ENCODE measurements around the gene LZTS2. TPM values are rescaled to one million over a fixed set of nuclear protein-coding genes. Genes with fewer than 3 reads are reported as not detected.

Gene LZTS2
- polyA plus RNA-seq, 6 donors from 2014 or later, result 2.2 to 21.5 (median 13.2) TPM

- Mint-ChIP-seq H3K9me3 (peaks cover 0 to 8% (median 0%) of the 10 kb centered on the region in 7 donors), H3K4me1 (peaks cover 18 to 25% (median 24%) of the 10 kb centered on the region in 3 donors), H3K27me3 (no peaks in the 10 kb centered on the region), H3K36me3 (peaks cover 10 to 25% of the 10 kb centered on the region in 2 donors), H3K4me3 (peak overlapping the region in 1 of 8 donors; percentile 50), H3K27ac (peak overlapping the region in 1 of 6 donors; percentile 76)
- DNase-seq (no peak), ATAC-seq (ENCODE audit: low read depth in 2 of 2) (no peak)
Observed at GRCh38 chr10:100982916-100983830, 16.4 kb upstream of the LZTS2 start.

- Mint-ChIP-seq H3K4me1 (peaks cover 18 to 29% (median 24%) of the 10 kb centered on the region in 3 donors), H3K27ac (peak overlapping the region in 2 of 6 donors; percentile 38 to 65), H3K27me3 (no peaks in the 10 kb centered on the region), H3K9me3 (peaks cover 0 to 8% (median 0%) of the 10 kb centered on the region in 7 donors), H3K36me3 (peaks cover 10 to 25% of the 10 kb centered on the region in 2 donors), H3K4me3 (peak overlapping the region in 1 of 8 donors; percentile 55)
- ATAC-seq (ENCODE audit: low read depth in 2 of 2) (no peak), DNase-seq (no peak)
Observed at GRCh38 chr10:100983868-100984671, 15.5 kb upstream of the LZTS2 start.

GRCh38 chr10:100984672-100985177 lies 14.9 kb upstream of the LZTS2 start:
- peaks cover 18 to 35% (median 24%) of the 10 kb centered on the region in 3 donors for H3K4me1 Mint-ChIP-seq
- peaks cover 0 to 8% (median 0%) of the 10 kb centered on the region in 7 donors for H3K9me3 Mint-ChIP-seq
- no peaks in the 10 kb centered on the region for H3K27me3 Mint-ChIP-seq
- no peak for ATAC-seq (ENCODE audit: low read depth in 2 of 2)
- H3K27ac Mint-ChIP-seq, result no peak overlapping the region
- H3K36me3 Mint-ChIP-seq, result peaks cover 10 to 25% of the 10 kb centered on the region in 2 donors
- no peak for DNase-seq
- H3K4me3 Mint-ChIP-seq, result peak overlapping the region in 1 of 8 donors; percentile 96

GRCh38 chr10:100985336-100985735 lies 14.3 kb upstream of the LZTS2 start:
- H3K36me3 Mint-ChIP-seq, result peaks cover 11 to 25% of the 10 kb centered on the region in 2 donors
- H3K27me3 Mint-ChIP-seq, result no peaks in the 10 kb centered on the region
- H3K27ac Mint-ChIP-seq, result no peak overlapping the region
- no peak for ATAC-seq (ENCODE audit: low read depth in 2 of 2)
- peaks cover 0 to 8% (median 0%) of the 10 kb centered on the region in 7 donors for H3K9me3 Mint-ChIP-seq
- DNase-seq, result no peak
- peaks cover 19 to 38% (median 25%) of the 10 kb centered on the region in 3 donors for H3K4me1 Mint-ChIP-seq
- H3K4me3 Mint-ChIP-seq, result peak overlapping the region in 7 of 8 donors; percentile 40 to 99 (median 96)

- DNase-seq (no peak), ATAC-seq (ENCODE audit: low read depth in 2 of 2) (no peak)
- peaks cover 29 to 48% (median 36%) of the 10 kb centered on the region in 3 donors for H3K4me1 Mint-ChIP-seq
- H3K4me3 Mint-ChIP-seq, result peak overlapping the region; percentile 93 to 100 (median 98)
- H3K36me3 Mint-ChIP-seq, result peaks cover 16 to 29% of the 10 kb centered on the region in 2 donors
- peak overlapping the region in 1 of 6 donors; percentile 94 for H3K27ac Mint-ChIP-seq
- H3K9me3 Mint-ChIP-seq, result peaks cover 0 to 8% (median 0%) of the 10 kb centered on the region in 7 donors
- H3K27me3 Mint-ChIP-seq, result no peaks in the 10 kb centered on the region
Observed at GRCh38 chr10:100986623-100986951, 13.0 kb upstream of the LZTS2 start.

GRCh38 chr10:100986952-100987684 lies 12.5 kb upstream of the LZTS2 start, which contains the start of the genes MRPL43 and TWNK:
TSS of gene MRPL43 (minus strand) at chr10:100987497. CDS start at chr10:100987443, 54 bp downstream.
TSS of gene TWNK (plus strand) at chr10:100987543. CDS start at chr10:100988211, 668 bp downstream.
- peak; percentile 96 to 97 for ATAC-seq (ENCODE audit: low read depth in 2 of 2)
- Mint-ChIP-seq H3K4me1 (peaks cover 29 to 48% (median 36%) of the 10 kb centered on the region in 3 donors), H3K9me3 (peaks cover 0 to 8% (median 0%) of the 10 kb centered on the region in 7 donors), H3K27ac (peak within 1 kb of the TSS; percentile 86 to 97 (median 94)), H3K4me3 (peak within 1 kb of the TSS; percentile 93 to 100 (median 98)), H3K27me3 (no peaks in the 10 kb centered on the region), H3K36me3 (peaks cover 16 to 25% of the 10 kb centered on the region in 2 donors)
- peak; percentile 79 for DNase-seq

GRCh38 chr10:100987685-100988049 lies 11.9 kb upstream of the LZTS2 start:
- Mint-ChIP-seq H3K27me3 (no peaks in the 10 kb centered on the region), H3K36me3 (peaks cover 16 to 20% of the 10 kb centered on the region in 2 donors), H3K4me3 (peak overlapping the region; percentile 93 to 100 (median 98)), H3K4me1 (peaks cover 29 to 48% (median 36%) of the 10 kb centered on the region in 3 donors), H3K9me3 (peaks cover 0 to 8% (median 0%) of the 10 kb centered on the region in 7 donors), H3K27ac (peak overlapping the region; percentile 86 to 97 (median 94))
- no peak for DNase-seq
- ATAC-seq (ENCODE audit: low read depth in 2 of 2), result peak in 1 of 2 donors; percentile 3

- peak overlapping the region; percentile 93 to 100 (median 98) for H3K4me3 Mint-ChIP-seq
- DNase-seq, result no peak
- no peak for ATAC-seq (ENCODE audit: low read depth in 2 of 2)
- H3K27ac Mint-ChIP-seq, result peak overlapping the region in 4 of 6 donors; percentile 15 to 94 (median 76)
- peaks cover 16 to 22% of the 10 kb centered on the region in 2 donors for H3K36me3 Mint-ChIP-seq
- peaks cover 29 to 48% (median 36%) of the 10 kb centered on the region in 3 donors for H3K4me1 Mint-ChIP-seq
- no peaks in the 10 kb centered on the region for H3K27me3 Mint-ChIP-seq
- H3K9me3 Mint-ChIP-seq, result peaks cover 0 to 8% (median 0%) of the 10 kb centered on the region in 7 donors
Observed at GRCh38 chr10:100988166-100988565, 11.4 kb upstream of the LZTS2 start.

GRCh38 chr10:100989088-100989487 lies 10.5 kb upstream of the LZTS2 start:
- DNase-seq (no peak), ATAC-seq (ENCODE audit: low read depth in 2 of 2) (no peak)
- Mint-ChIP-seq H3K27ac (no peak overlapping the region), H3K27me3 (no peaks in the 10 kb centered on the region), H3K36me3 (peaks cover 16 to 27% of the 10 kb centered on the region in 2 donors), H3K4me1 (peaks cover 29 to 48% (median 34%) of the 10 kb centered on the region in 3 donors), H3K4me3 (peak overlapping the region in 4 of 8 donors; percentile 16 to 93 (median 50)), H3K9me3 (peaks cover 0 to 8% (median 0%) of the 10 kb centered on the region in 7 donors)

- Mint-ChIP-seq H3K27me3 (no peaks in the 10 kb centered on the region), H3K4me1 (peaks cover 28 to 44% (median 34%) of the 10 kb centered on the region in 3 donors), H3K4me3 (peak overlapping the region in 2 of 8 donors; percentile 17 to 87), H3K36me3 (peaks cover 11 to 19% of the 10 kb centered on the region in 2 donors), H3K27ac (peak overlapping the region in 1 of 6 donors; percentile 72), H3K9me3 (peaks cover 0 to 2% (median 0%) of the 10 kb centered on the region in 7 donors)
- DNase-seq (no peak), ATAC-seq (ENCODE audit: low read depth in 2 of 2) (no peak)
Observed at GRCh38 chr10:100993986-100994708, 5.5 kb upstream of the LZTS2 start.

GRCh38 chr10:100995181-100995580 lies 4.4 kb upstream of the LZTS2 start:
- peaks cover 11 to 19% of the 10 kb centered on the region in 2 donors for H3K36me3 Mint-ChIP-seq
- peak overlapping the region in 5 of 8 donors; percentile 32 to 98 (median 87) for H3K4me3 Mint-ChIP-seq
- DNase-seq (no peak), ATAC-seq (ENCODE audit: low read depth in 2 of 2) (no peak)
- H3K27me3 Mint-ChIP-seq, result no peaks in the 10 kb centered on the region
- H3K27ac Mint-ChIP-seq, result peak overlapping the region in 2 of 6 donors; percentile 4 to 5
- peaks cover 28 to 40% (median 34%) of the 10 kb centered on the region in 3 donors for H3K4me1 Mint-ChIP-seq
- peaks cover 0 to 2% (median 0%) of the 10 kb centered on the region in 7 donors for H3K9me3 Mint-ChIP-seq
